Measurements from ENCODE around the gene AUTS2. TPM values are rescaled to one million over a fixed set of nuclear protein-coding genes. Genes with fewer than 3 reads are reported as not detected.

The AUTS2 gene
- total RNA-seq, 1 experiment from 2014 or later, result 256 TPM

DNA sequence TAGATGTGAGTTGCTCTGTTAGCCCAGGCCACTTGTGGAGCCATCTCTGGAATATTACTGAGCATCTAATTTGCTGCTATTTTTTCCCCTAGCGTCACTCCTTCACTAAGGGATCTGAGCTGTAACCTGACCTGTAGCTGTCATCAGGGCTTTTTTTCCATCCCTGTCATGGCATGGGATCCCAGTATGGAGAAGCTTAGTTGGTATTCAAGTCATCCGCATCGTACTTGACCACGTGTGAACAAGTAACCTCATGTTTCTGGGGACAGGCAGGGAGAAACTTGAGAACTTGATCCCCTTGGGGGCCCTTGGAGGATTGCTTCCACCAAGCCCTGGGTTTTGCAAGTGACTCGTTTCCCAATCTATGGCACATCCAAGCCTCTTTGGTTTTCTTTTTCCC is 1059.3 kb downstream of the AUTS2 start:
- no peak overlapping the region for H3K14ac ChIP-seq (ENCODE audit: insufficient read depth, low read length)
- no peak overlapping the region for H3K4ac ChIP-seq (ENCODE audit: low read depth, low read length)
- no peak overlapping the region for H3K27ac ChIP-seq (ENCODE audit: insufficient read length, low read depth, low read length)
- H4K20me1 ChIP-seq (ENCODE audit: control insufficient read depth, insufficient read depth, insufficient read length), result no peaks in the 10 kb centered on the region
- H3K23me2 ChIP-seq (ENCODE audit: insufficient read length, low read depth, low read length, poor library complexity, severe bottlenecking), result peaks cover 3% of the 10 kb centered on the region
- no peaks in the 10 kb centered on the region for H3K9me3 Mint-ChIP-seq
- no peak overlapping the region for H2BK5ac ChIP-seq (ENCODE audit: insufficient read length, low read length)
- no peak overlapping the region for H2AK5ac ChIP-seq (ENCODE audit: insufficient read length, low read length)
- H2BK20ac ChIP-seq (ENCODE audit: low read depth, low read length, poor library complexity, severe bottlenecking), result no peak overlapping the region
- H4K5ac ChIP-seq (ENCODE audit: insufficient read length, low read depth, low read length), result no peak overlapping the region
- H3K27me3 ChIP-seq (ENCODE audit: insufficient read depth, low read length), result no peaks in the 10 kb centered on the region
- no peaks in the 10 kb centered on the region for H3K79me1 ChIP-seq (ENCODE audit: insufficient read depth, low read depth, low read length, poor library complexity, severe bottlenecking)
- H3K23ac ChIP-seq (ENCODE audit: insufficient read length, low read depth, low read length), result no peak overlapping the region
- peaks cover 2% of the 10 kb centered on the region; the same call in 1 of the 2 replicates for H3K27me3 Mint-ChIP-seq (ENCODE audit: low read depth)
- H3K9ac ChIP-seq (ENCODE audit: extremely low read depth, insufficient read length, low read length), result no peak overlapping the region
- no peak overlapping the region for H2BK15ac ChIP-seq (ENCODE audit: low read depth, low read length)
- no peak overlapping the region for H3T11ph ChIP-seq (ENCODE audit: low read length)
- no peak overlapping the region for H4K8ac ChIP-seq (replicated peaks; ENCODE audit: insufficient read length, low read depth, low read length)
- DNase-seq, result no peak
- no peak overlapping the region for H3K18ac ChIP-seq (ENCODE audit: insufficient read length, low read depth, low read length)
- no peak overlapping the region for H2BK12ac ChIP-seq (ENCODE audit: insufficient read length, low read depth, low read length)
- no peaks in the 10 kb centered on the region for H3K79me2 ChIP-seq (ENCODE audit: insufficient read depth, low read length)
- no peak overlapping the region for H3K4me2 ChIP-seq (ENCODE audit: insufficient read depth, insufficient read length, low read length)
- H2BK120ac ChIP-seq (ENCODE audit: low read depth, low read length, poor library complexity, severe bottlenecking), result no peak overlapping the region
- peaks cover 35 to 50% of the 10 kb centered on the region in 2 experiments for H3K4me1 Mint-ChIP-seq
- H3K27ac Mint-ChIP-seq, result no peak overlapping the region
- no peak overlapping the region for H4K91ac ChIP-seq (ENCODE audit: insufficient read length, low read depth, low read length)
- no peaks in the 10 kb centered on the region for H3K9me3 ChIP-seq (ENCODE audit: control insufficient read depth, low read depth, low read length)
- TF ChIP-seq, protein P1, sequence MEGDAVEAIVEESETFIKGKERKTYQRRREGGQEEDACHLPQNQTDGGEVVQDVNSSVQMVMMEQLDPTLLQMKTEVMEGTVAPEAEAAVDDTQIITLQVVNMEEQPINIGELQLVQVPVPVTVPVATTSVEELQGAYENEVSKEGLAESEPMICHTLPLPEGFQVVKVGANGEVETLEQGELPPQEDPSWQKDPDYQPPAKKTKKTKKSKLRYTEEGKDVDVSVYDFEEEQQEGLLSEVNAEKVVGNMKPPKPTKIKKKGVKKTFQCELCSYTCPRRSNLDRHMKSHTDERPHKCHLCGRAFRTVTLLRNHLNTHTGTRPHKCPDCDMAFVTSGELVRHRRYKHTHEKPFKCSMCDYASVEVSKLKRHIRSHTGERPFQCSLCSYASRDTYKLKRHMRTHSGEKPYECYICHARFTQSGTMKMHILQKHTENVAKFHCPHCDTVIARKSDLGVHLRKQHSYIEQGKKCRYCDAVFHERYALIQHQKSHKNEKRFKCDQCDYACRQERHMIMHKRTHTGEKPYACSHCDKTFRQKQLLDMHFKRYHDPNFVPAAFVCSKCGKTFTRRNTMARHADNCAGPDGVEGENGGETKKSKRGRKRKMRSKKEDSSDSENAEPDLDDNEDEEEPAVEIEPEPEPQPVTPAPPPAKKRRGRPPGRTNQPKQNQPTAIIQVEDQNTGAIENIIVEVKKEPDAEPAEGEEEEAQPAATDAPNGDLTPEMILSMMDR (conservative IDR thresholded peaks at IDR 0.05), result no peak
- H2AFZ ChIP-seq (ENCODE audit: low read length), result no peak overlapping the region
- H3K36me3 Mint-ChIP-seq (ENCODE audit: insufficient read depth in 1 of 3, low read depth in 3 of 3), result no peaks in the 10 kb centered on the region; a peak in 1 of 7 replicates
- H3K56ac ChIP-seq (ENCODE audit: insufficient read length, low read depth, low read length), result no peak overlapping the region
- no CpG with 5 or more reads among the region's 5 CpGs for WGBS (ENCODE audit: extremely low coverage, insufficient read length, low lambda C conversion rate)
- H3K4me3 Mint-ChIP-seq, result no peak overlapping the region
- no peaks in the 10 kb centered on the region for H3K4me1 ChIP-seq (ENCODE audit: insufficient read depth, low read length)

Measured in H9 (cell line).